IMR-90 (cell line): ENCODE data around the gene TIMM21. TPM values are rescaled to one million over a fixed set of nuclear protein-coding genes. Genes with fewer than 3 reads are reported as not detected.

Experiments
- ATAC-seq: fragments of 200-7000 bp; cut with Tn5 transposase; 2 replicates; pipeline ENCODE4 v1.9.1; 2020; ENCODE audit warnings: low read depth, mild to moderate bottlenecking, moderate library complexity
- BruUV-seq: library from RNA; stranded (reverse); fragments of 400-500 nt; replicated peaks from 2 replicates; lab custom pipeline; 2021; lab: Mats Ljungman, UMichigan
- CTCF ChIA-PET: fragments of 300-600 bp; formaldehyde crosslinking; extraction: SDS; loops from one replicate; lab custom pipeline; 2021; ENCODE audit warnings: antibody characterized with exemption; lab: Yijun Ruan, JAX
- POLR2A ChIA-PET: fragments of 300-600 bp; sonication (Branson Sonifier 250); formaldehyde crosslinking; loops from one replicate; lab custom pipeline; 2022; ENCODE audit warnings: antibody characterized with exemption; ENCODE audit not compliant: unreplicated experiment; lab: Charles Lee
- DNase-seq: peaks from one replicate; pipeline ENCODE4 v3.0.0; 2013
- H2AFZ ChIP-seq: replicated peaks from 2 replicates; pipeline ENCODE3; 2013; ENCODE audit warnings: low read length, mild to moderate bottlenecking; ENCODE audit not compliant: poor library complexity
- H2AK5ac ChIP-seq: 2 replicates; pipeline ENCODE4 v1.6.1; 2013; ENCODE audit warnings: low read depth, low read length, inconsistent platforms
- H2AK9ac ChIP-seq: replicated peaks from 2 replicates; pipeline ENCODE3; 2013; ENCODE audit warnings: mild to moderate bottlenecking, low read depth, low read length, moderate library complexity; ENCODE audit not compliant: poor library complexity
- H2BK120ac ChIP-seq: 2 replicates; pipeline ENCODE4 v1.6.1; 2013; ENCODE audit warnings: low read depth, low read length, inconsistent platforms
- H2BK15ac ChIP-seq: 3 replicates; pipeline ENCODE4 v1.6.1; 2013; ENCODE audit warnings: low read depth, low read length, inconsistent platforms
- H2BK20ac ChIP-seq: 2 replicates; pipeline ENCODE4 v1.6.1; 2013; ENCODE audit warnings: low read depth, mild to moderate bottlenecking, inconsistent platforms, low read length, moderate library complexity
- H2BK5ac ChIP-seq: 2 replicates; pipeline ENCODE4 v1.6.1; 2013; ENCODE audit warnings: mild to moderate bottlenecking, low read depth, low read length, inconsistent platforms; ENCODE audit not compliant: poor library complexity, severe bottlenecking
- H3K14ac ChIP-seq: replicated peaks from 2 replicates; pipeline ENCODE4 v1.6.1; 2013; ENCODE audit warnings: low read depth, low read length, inconsistent platforms
- H3K18ac ChIP-seq: 2 replicates; pipeline ENCODE4 v1.6.1; 2013; ENCODE audit warnings: low read depth, low read length, control low read depth
- H3K23ac ChIP-seq: 2 replicates; pipeline ENCODE4 v1.6.1; 2013; ENCODE audit warnings: low read depth, low read length, inconsistent platforms
- H3K27ac ChIP-seq: 2 replicates; pipeline ENCODE4 v1.5.1; 2013; ENCODE audit warnings: mild to moderate bottlenecking, control low read depth, low read length; ENCODE audit not compliant: insufficient read depth
- H3K27me3 ChIP-seq: 2 replicates; pipeline ENCODE4 v1.6.1; 2013; ENCODE audit warnings: low read length; ENCODE audit not compliant: control insufficient read depth, insufficient read depth
- H3K36me3 ChIP-seq: 2 replicates; pipeline ENCODE4 v1.6.1; 2013; ENCODE audit warnings: low read length, mixed read lengths; ENCODE audit not compliant: control insufficient read depth, insufficient read depth
- H3K4ac ChIP-seq: 2 replicates; pipeline ENCODE4 v1.6.1; 2013; ENCODE audit warnings: low read depth, low read length, inconsistent platforms
- H3K4me1 ChIP-seq: 2 replicates; pipeline ENCODE4 v1.6.1; 2013; ENCODE audit warnings: low read length, mixed read lengths; ENCODE audit not compliant: control insufficient read depth, insufficient read depth
- H3K4me2 ChIP-seq: 2 replicates; pipeline ENCODE4 v1.6.1; 2013; ENCODE audit warnings: low read depth, mild to moderate bottlenecking, control low read depth, low read length, moderate library complexity
- H3K4me3 ChIP-seq: 2 replicates; pipeline ENCODE4 v1.5.1; 2013; ENCODE audit warnings: low read depth, mild to moderate bottlenecking, control low read depth, low read length, moderate library complexity; ENCODE audit not compliant: insufficient read depth
- H3K56ac ChIP-seq: 2 replicates; pipeline ENCODE4 v1.6.1; 2013; ENCODE audit warnings: low read length, inconsistent platforms; ENCODE audit not compliant: insufficient read depth; ENCODE audit errors: extremely low read depth
- H3K79me1 ChIP-seq, 2 experiments: 2 replicates each; pipeline ENCODE4 v1.6.1; 2013; ENCODE audit warnings: low read length in 2 of 2, inconsistent platforms in 1 of 2, low read depth in 1 of 2
- H3K9ac ChIP-seq: 2 replicates; pipeline ENCODE4 v1.6.1; 2013; ENCODE audit warnings: low read depth, low read length, control low read depth
- H3K9me1 ChIP-seq: 2 replicates; pipeline ENCODE4 v1.6.1; 2013; ENCODE audit warnings: low read length, inconsistent platforms; ENCODE audit not compliant: insufficient read depth
- H3K9me3 ChIP-seq: 2 replicates; pipeline ENCODE4 v1.6.1; 2013; ENCODE audit warnings: low read length; ENCODE audit not compliant: control insufficient read depth, insufficient read depth
- H4K20me1 ChIP-seq: 2 replicates; pipeline ENCODE4 v1.6.1; 2013; ENCODE audit warnings: low read length, inconsistent platforms; ENCODE audit not compliant: insufficient read depth
- H4K5ac ChIP-seq: 2 replicates; pipeline ENCODE4 v1.6.1; 2013; ENCODE audit warnings: mild to moderate bottlenecking, low read depth, low read length, control low read depth
- H4K8ac ChIP-seq, 2 experiments: 2 replicates each; pipeline ENCODE4 v1.6.1; 2013; ENCODE audit warnings: low read depth in 2 of 2, low read length in 2 of 2, control low read depth in 1 of 2, inconsistent platforms in 1 of 2
- H4K91ac ChIP-seq: 2 replicates; pipeline ENCODE4 v1.6.1; 2013; ENCODE audit warnings: low read depth, low read length, inconsistent platforms; ENCODE audit not compliant: insufficient read depth
- CEBPB ChIP-seq: IDR thresholded peaks from 2 replicates; pipeline ENCODE4 v1.6.1; 2012; ENCODE audit warnings: low read depth, low read length, improper control_type of control experiment
- POLR2A ChIP-seq: IDR thresholded peaks from 2 replicates; pipeline ENCODE4 v1.6.1; 2012; ENCODE audit warnings: mild to moderate bottlenecking, low read depth, low read length
- SMC3 ChIP-seq: fragments of 150-350 bp; IDR thresholded peaks from 2 replicates; pipeline ENCODE4 v1.6.1; 2016; ENCODE audit warnings: low read depth, mild to moderate bottlenecking, antibody characterized with exemption, low read length, moderate library complexity
- WGBS, 2 experiments: methylation state at CpG; one replicate each; pipeline versions ENCODE4 v1.1.5 to v1.1.7; 2013; ENCODE audit warnings: missing lambda C conversion rate in 2 of 2; ENCODE audit not compliant: insufficient read length in 1 of 2; ENCODE audit errors: extremely low coverage in 2 of 2; 5-methylcytosine and 5-hydroxymethylcytosine counted together
- dilution Hi-C: fragments of 300-500 bp; cut with HindIII; formaldehyde crosslinking; loops from one replicate; pipeline ENCODE4 v1.14.3; 2018; ENCODE audit warnings: low sequenced_read_pairs; ENCODE audit not compliant: unreplicated experiment
- in situ Hi-C: fragments of 300-500 bp; cut with MboI; formaldehyde crosslinking; loops from 3 replicates; pipeline ENCODE4 v1.14.3; 2019; ENCODE audit warnings: low sequenced_read_pairs, inconsistent platforms, mixed read lengths
- intact Hi-C: fragments of 100-400 bp; cut with micrococcal nuclease; formaldehyde crosslinking; loops from 2 replicates; pipeline ENCODE4 v1.10.0; 2022
- polyA plus RNA-seq, 3 experiments: library from polyadenylated mRNA; depleted of rRNA; stranded (reverse); fragments of >200 nt; gene quantifications; 2 replicates each; pipeline ENCODE4 v1.2.3, GENCODE V29; 2012; ENCODE audit warnings: low replicate concordance in 1 of 3
- total RNA-seq: library from RNA; depleted of rRNA; stranded (reverse); fragments of >200 nt; gene quantifications from 2 replicates; pipeline ENCODE4 v1.2.3, GENCODE V29; 2012

TIMM21 gene
- total and polyA plus RNA-seq, 2 of the 4 experiments (the other 2 are of a cell fraction), result 42.8 to 52.7 TPM

GRCh38 chr18:74124642-74125041 lies 23.7 kb upstream of the TIMM21 start:
- TF ChIP-seq POLR2A (no peak), CEBPB (no peak), SMC3 (no peak)
- ATAC-seq (peak; percentile 67), DNase-seq (no peak)
- no peak overlapping the region for H3K4me2 ChIP-seq
- POLR2A ChIA-PET, result no interaction called here
- H3K18ac ChIP-seq, result no peak overlapping the region; the same call in 1 of the 2 replicates
- H3K36me3 ChIP-seq, result no peaks in the 10 kb centered on the region
- H3K27ac ChIP-seq, result no peak overlapping the region
- peaks cover 2% of the 10 kb centered on the region; the same call in 1 of the 2 replicates for H3K4me1 ChIP-seq
- H4K5ac ChIP-seq, result no peak overlapping the region
- intact Hi-C loops (no loop called here), in situ Hi-C loops (no loop called here), dilution Hi-C loops (no loop called here)
- no peaks in the 10 kb centered on the region for H3K9me3 ChIP-seq
- no peak overlapping the region for H2BK120ac ChIP-seq
- H3K9me1 ChIP-seq, result no peaks in the 10 kb centered on the region
- no peak overlapping the region for H2AK9ac ChIP-seq
- H4K20me1 ChIP-seq, result no peaks in the 10 kb centered on the region
- H3K4me3 ChIP-seq, result no peak overlapping the region
- CTCF ChIA-PET, result no interaction called here
- H2BK5ac ChIP-seq, result no peak overlapping the region
- H3K4ac ChIP-seq, result no peak overlapping the region
- no peak overlapping the region for H4K91ac ChIP-seq
- H3K27me3 ChIP-seq, result no peaks in the 10 kb centered on the region
- BruUV-seq, result no TSS peak
- no peak overlapping the region for H4K8ac ChIP-seq
- no peak overlapping the region for H2BK20ac ChIP-seq
- no CpG with 5 or more reads among the region's 1 CpG for WGBS, 2 experiments
- no peaks in the 10 kb centered on the region for H3K79me1 ChIP-seq
- no peak overlapping the region for H2AK5ac ChIP-seq
- H3K23ac ChIP-seq, result no peak overlapping the region
- no peak overlapping the region for H3K9ac ChIP-seq
- H2BK15ac ChIP-seq, result no peak overlapping the region
- no peak overlapping the region for H3K14ac ChIP-seq
- H2AFZ ChIP-seq, result no peak overlapping the region
- no peak overlapping the region for H3K56ac ChIP-seq
